Activated CD8-positive, alpha-beta memory T cell treated with anti-CD3 and anti-CD28 coated beads for 4 hours (primary cell): ENCODE measurements around the gene CALCOCO2.

Experiments used
- DNase-seq, 2 donors: peaks; one replicate each; pipeline ENCODE4 v3.0.0-alpha.2; 2020; ENCODE audit warnings: low read depth in 2 of 2

CALCOCO2 gene

DNA sequence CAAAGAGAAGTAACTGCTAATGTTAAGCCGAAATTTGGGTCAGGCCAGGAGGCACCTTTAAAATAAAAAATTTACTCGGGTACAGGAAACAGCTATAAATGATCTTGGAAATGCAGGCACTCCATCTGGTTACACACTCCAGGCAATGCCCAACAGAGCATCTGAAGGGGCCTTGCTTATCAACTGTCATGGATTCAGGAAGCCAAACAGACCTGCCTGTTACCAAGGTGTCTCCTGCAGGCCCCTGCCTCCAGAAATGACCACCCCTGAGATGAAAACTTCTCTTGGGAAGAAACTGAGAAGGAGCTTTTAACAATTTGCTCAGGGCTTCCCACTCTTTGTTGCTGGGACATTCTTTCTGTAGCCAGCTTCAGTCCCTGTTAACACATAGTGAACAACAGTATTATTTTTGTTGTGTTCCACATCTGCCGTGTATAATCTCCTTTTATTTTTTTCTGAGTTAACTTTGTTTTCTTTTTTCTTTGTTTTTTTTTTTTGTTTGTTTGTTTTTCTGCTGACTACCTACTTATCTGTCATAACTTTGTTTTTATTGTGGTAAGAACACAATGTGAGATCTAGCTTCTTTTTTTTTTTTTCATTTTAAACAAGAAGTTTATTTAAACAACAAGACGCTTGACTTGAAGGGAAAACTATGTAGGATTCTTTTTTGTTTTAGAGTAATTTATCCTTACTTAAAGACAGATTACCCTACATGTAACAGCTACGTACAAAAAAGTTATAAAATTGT is 43.0 kb downstream of the CALCOCO2 start:
- no peak for DNase-seq

DNA sequence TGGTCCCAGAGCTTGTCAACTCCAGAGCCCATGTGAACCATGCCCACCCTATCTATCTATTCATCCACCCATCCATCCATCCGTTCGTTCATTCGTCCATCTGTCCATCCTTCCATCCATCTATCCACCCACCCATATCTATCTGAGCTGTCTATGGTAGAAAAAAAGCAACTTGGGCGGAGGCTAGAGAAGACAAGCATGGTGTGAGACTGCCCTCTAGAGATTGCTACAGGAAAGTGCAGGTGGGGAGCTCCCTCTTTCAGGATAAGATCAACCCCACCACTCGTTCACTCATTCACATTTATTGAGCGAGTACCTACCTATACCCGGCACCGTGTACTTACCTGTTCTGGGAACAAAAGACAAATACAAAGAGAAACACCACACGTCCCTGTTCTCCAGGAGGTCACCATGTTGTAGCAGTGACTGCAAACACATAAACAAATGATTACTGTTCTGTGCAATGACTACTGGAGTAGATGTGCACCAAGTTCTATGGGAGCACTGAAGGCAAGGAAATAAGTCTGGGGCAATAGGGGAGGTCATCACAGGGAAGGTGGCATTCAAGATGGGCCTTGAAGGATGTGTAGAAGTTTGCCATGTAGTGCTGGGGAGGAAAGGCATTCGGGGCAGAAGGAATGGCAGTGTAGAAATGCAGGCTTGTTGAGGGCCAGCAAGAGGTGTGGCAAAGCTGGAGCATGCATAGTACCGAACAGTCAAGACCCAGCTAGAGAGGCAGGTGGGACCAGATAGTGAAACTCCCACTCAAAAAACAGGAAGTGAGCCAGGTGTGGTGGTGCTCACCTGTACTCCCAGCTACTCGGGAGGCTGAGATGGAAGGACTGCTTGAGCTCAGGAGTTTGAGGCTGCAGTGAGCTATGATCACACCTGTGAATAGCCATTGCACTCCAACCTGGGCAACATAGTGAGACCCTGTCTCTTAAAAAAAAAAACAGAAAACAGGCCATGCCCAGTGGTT is 48.4 kb downstream of the CALCOCO2 start:
- peak; percentile 23 to 35 for DNase-seq

DNA sequence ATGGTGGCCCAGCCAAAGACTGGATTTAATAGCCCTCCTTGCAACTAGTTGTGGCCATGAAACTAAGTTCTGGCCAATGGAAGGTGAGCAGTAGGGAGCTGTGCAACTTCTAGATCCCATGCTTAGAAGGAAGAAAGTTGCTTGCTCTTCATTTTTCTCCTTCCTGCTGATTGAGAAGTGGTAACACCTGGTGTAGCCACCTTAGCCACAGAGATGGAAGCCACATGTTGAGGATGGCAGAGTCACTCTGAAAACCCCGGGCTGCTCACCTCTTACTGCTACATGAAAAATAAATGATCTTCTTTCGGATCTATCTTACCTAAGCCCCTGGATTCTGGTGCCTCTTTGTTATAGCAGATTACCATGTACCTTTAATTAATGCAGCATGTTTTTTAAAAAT is 51.4 kb downstream of the CALCOCO2 start:
- DNase-seq, result no peak

DNA sequence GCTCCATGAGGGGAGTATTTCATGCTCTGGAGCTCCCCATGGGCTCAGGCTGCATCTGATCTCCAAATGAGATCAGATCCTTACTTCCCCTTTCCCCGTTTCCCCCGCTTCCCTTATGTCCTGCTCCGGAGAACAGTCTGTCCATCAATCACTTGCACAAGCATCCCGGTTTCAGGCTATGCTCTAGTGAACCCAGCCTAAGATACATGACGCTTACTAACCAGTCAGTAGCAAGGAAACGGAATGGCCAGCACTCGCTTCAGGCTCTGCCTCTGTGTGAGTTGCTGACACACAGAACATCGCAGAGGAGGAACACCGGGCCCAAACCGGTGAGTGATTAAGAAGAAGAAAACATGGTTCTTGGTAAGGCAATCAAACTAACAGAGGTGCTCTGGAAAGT is 52.3 kb downstream of the CALCOCO2 start:
- no peak for DNase-seq

DNA sequence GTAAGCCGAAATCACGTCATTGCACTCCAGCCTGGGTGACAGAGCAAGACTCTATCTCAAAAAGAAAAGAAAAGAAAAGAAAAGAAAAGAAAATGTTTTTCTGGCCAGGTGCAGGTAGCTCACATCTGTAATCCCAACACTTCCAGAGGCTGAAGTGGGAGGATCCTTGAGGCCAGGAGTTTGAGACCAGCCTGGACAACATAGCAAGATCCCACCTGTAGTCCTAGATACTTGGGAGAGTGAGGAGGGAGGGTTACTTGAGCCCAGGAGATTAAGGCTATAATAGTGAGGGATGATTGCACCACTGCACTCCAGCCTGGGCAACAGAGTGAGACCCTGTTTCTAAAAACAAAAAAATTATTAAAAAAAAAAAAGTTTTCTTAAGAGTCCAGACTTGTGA is 59.3 kb downstream of the CALCOCO2 start:
- DNase-seq, result no peak

DNA sequence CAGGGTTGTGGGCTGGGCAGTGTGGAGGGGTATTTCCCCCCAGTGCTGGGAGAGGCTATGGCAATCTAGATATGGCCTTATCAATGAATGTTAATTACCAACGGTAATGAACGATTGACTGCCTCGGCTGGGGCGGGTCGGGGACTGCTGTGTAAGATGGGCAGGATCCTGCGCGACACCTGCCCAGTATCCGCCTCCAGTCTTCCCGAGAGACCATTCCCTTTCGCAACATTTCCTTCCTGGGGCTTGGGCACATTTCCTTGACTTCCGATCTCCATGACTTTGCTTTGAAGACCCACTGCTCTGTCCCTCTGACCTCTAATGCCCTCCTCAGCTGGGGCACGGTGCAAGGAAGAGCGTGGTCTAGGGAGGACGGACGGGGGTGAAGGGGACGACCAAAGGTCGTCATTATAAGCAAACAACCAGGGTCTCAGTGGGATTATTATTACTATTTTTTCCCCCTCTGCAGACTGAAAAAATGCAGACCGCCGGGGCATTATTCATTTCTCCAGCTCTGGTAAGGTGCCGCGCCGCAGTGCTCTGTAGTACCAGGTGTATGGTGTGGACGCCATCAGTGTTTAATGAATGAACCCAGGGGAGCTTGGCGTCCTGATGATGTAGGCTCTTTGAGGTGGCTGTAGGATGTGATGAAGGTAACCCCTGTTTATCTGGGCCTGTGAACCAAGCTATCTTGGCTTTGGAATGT is 62.3 kb downstream of the CALCOCO2 start:
- no peak for DNase-seq

DNA sequence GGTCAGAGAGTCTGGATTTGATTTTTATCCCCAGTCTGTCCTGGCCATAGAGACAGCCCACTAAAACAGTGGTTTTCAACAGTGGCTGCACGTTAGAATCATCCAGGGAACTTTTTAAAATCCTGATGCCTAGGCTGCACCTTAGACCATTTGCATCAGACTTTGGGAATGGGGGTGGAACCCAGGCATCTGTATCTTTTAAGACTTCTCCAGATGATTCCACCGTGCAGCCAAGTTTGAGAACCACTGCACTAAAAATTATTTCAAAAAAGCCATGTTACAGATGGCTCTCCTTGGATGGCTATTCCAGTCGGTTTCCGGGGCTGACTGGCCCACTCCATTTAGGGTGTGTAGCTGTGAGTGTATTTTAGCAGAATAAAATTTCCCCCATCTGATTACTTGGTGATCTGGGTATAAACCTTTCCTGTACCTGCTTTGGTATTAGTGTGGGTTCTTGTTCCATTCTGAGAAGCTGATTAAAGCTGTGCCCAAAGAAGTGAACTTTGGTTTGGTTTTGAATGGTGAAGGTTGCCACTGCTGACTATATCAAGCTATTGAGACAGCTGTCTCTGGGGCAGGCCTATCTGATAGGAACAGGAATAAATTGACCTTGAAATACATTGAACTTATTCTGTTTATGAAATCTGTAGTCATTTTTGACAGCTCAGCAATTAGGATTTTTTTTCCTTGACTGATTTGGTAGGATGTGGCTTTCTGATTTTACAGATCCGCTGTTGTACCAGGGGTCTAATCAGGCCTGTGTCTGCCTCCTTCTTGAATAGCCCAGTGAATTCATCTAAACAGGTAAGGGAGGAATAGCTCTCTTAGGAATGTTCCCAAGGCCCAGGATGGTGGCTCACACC is 63.0 kb downstream of the CALCOCO2 start:
- no peak for DNase-seq

DNA sequence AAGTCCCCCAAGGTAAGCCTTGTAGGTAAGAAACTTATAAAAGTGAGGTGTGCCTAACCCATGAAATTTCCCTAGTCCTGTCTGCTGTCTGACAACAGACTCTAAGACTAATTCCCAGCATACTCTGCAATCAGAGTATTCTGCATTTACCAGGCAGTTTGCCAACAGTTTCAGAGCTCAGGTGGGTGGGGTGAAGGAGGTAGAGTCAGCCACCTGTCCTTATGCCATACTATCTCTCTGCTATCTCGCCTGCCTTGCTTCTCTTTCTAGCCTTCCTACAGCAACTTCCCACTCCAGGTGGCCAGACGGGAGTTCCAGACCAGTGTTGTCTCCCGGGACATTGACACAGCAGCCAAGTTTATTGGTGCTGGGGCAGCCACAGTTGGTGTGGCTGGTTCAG is 64.1 kb downstream of the CALCOCO2 start:
- no peak for DNase-seq

DNA sequence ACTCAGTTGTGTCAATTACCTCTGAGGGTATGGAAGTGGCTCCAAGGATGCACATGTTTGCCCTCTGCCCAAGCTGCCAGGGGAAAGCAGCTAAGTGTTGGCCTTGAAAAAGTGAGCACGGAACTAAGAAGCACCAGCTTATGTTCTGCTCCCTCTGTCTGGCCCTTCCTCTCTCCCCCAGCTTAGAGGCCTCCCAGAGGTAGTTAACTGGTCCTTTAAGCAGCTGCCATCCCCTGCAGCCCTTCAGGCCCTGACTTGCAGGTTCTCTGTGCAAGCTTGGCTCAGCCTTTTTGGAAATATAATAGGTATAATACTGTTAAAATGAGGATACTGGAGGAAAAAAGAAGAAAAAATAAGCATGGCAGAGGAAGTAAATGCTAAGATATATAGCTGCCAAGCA is 70.4 kb downstream of the CALCOCO2 start:
- no peak for DNase-seq

DNA sequence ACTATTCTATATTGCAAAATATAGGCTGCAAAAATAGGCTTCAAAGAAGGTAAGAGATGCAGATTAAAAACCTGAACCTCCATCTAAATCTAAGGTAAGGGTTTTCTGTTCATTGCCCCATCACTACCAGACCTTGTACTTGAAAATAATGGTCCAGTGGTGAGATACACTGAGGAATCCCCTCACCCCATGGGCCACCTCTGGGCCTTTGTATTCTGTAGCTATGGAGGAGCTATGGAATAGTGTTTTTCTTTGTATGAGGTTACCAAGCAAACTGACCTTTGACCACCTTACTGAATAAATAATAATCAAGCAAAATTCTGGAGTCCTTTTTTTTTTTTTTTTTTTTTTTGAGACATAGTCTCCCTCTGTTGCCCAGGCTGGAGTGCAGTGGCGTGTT is 72.6 kb downstream of the CALCOCO2 start:
- DNase-seq, result no peak

DNA sequence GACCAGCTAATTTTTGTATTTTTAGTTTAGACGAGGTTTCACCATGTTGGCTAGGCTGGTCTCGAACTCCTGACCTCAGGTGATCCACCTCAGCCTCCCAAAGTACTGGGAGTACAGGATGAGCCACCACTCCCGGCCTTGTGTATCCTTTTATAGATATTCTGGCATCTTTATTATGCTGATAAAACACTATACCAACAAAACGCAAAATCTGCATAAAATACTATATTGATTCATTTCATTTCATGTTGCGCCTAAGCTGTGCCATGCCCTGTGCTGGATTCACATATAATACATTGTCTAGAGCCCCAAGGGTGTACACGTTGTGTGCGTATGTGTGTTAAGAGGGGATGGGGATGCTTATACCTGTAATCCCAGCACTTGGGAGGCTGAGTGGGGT is 73.6 kb downstream of the CALCOCO2 start:
- no peak for DNase-seq

DNA sequence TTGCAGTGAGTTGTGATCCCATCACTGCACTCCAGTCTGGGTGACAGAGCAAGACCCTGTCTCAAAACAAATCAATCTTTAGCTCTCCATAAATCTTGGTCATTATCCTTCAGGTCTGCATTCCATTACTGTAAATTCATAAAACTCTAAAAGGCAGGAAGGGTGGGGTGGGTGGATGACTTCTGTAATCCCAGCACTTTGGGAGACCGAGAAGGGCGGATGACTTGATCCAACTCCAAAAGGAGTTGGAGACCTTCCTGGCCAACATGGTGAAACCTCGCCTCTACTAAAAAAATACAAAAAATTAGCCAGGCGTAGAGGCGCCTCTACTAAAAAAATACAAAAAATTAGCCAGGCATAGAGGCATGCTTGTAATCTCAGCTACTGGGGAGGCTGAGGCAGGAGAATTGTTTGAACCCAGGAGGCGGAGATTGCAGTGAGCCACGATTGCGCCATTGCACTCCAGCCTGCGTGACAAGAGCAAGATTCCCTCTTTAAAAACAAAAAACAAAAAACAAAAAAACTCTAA is 75.2 kb downstream of the CALCOCO2 start:
- no peak for DNase-seq

DNA sequence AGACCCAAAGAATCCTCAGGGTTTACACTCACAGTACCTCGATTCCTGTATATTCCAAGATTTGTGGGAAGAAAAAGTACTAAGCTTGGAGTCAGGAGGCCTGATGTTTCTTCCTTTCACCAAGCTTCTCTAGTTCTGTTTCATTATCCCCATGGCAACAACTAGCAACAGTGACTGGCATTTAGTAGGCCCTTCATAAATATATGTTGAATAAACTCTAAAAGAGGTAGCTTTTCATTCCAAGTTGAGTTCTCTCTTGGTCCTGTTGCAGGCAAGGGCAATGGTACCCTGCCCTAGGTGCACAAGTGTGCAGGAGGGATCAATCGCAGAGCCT is 76.8 kb downstream of the CALCOCO2 start:
- no peak for DNase-seq

DNA sequence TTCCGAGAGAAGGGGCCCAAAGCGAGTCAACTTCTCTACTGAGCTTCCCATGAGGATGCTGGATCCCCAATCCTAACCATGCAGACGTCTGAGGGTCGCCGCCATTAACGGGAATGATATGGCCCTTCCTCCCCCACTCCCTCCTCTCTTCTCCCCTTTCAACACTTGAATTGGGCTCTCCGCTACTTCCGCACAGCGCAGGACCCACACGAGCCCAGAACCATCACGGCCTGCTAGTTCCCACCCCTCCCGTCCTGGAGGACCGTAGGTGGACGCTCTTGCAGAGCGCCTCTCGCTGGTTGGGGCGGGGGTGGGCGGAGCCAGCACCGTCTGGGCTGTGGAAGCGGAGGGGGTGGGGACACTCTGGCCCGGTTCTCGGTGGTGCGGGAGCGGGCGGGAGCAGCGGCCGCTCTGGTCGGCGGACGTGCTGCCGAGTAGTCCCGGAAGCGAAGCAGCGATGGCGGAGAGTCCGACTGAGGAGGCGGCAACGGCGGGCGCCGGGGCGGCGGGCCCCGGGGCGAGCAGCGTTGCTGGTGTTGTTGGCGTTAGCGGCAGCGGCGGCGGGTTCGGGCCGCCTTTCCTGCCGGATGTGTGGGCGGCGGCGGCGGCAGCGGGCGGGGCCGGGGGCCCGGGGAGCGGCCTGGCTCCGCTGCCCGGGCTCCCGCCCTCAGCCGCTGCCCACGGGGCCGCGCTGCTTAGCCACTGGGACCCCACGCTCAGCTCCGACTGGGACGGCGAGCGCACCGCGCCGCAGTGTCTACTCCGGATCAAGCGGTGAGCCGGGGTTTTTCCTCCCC is 77.4 kb downstream of the CALCOCO2 start, which contains the start of gene UBE2Z:
Gene UBE2Z (plus strand): TSS at position 361 of the 797 bp plus-strand sequence. CDS start 97 bp downstream, at position 458.
- DNase-seq, result peak; percentile 76 to 78

DNA sequence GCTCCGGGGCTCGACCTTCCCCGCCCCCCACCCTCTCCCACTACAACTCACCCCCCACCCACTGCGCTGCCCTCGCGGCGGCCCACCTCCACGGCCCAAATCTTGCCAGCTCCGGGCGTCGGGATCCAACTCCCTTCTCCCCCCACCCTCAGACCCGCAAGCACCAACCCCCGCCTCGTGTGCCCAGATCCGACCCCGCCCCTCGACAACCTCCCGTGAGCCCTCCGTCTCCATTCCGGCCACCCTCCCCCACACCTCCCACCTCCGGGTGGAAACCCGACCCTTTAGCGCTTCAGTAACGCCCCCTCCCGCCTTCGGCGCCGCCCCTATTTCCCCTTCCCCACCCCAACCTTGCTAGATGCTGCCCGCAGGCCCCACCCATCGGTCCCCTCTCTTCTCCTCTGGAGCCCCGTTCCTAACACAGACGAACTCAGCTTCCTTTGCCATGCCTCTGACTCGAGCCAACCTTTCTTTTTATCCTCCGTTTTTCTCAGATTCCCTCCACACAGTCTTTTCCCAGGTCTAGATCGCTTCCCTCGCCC is 78.1 kb downstream of the CALCOCO2 start:
- DNase-seq, result peak; percentile 83 to 87

DNA sequence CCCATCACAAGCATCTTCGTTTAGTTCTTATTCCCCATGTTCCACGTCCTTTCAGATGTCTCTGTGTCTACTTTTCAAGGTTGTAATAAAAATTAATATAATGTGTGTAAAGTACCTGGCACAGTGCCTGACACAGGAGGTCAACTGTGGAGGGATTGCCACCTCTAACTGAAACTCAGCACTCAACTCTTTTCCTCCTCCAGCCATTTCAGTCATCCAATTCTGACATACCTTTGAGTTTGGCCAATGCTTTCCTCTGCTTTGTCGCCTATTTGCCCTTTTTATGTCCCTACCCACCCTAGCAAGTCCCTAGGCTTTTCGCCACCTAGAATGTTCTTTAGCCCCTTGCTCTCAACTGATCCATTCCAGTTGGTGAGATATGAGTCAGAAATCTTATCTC is 78.9 kb downstream of the CALCOCO2 start:
- DNase-seq, result no peak

DNA sequence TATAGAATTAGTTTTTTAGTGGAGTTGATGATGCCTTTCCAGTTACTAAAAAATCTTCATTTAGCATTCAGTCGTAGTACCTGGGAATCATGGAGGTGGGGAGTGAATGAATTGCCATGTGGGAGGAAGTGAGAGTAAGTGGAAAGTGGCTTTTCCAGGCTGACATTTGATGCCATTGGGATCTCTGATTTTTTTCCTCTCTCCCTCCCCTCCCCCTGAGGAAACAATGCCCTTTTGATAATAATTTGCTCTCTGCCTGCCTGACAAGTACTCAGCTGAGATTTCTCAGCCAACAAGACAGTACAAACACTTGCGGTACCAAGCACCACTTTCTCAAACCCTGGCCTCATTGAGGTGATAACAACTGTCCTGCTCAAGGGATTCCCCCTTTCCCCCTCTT is 79.5 kb downstream of the CALCOCO2 start:
- no peak for DNase-seq

DNA sequence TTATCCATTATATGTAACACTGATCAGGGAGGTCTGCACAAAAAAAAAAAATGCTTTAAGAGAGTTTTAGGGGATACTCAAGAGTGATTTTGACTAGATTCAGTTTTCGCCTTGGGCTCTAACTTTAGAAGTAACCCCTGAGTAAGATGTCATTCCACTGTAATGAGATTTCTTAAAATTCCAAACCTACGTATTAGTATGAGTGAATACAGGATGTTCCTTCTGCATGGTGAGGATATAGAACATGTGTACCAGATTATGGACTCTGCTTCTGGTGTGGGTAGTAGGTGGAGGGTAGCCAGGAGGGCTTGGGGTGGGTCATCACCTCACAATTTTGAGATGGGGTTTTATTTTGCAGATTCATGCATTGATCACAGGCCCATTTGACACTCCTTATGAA is 81.6 kb downstream of the CALCOCO2 start:
- DNase-seq, result no peak
